22Rv1 (cell line): Measurements from ENCODE around the gene CEP20.

Experiments
- H3K27ac ChIP-seq: fragments of 450-650 bp; 2 replicates; pipeline ENCODE4 v1.5.1; 2017
- CTCF ChIP-seq: fragments of 450-650 bp; IDR thresholded peaks from 2 replicates; pipeline ENCODE4 v1.5.1; 2017; ENCODE audit warnings: mild to moderate bottlenecking
- ZFX ChIP-seq: fragments of 450-650 bp; IDR thresholded peaks from 2 replicates; pipeline ENCODE4 v1.6.1; 2017; ENCODE audit warnings: antibody characterized with exemption, borderline replicate concordance

The CEP20 gene

GRCh38 chr16:15827709-15828343 is 60.6 kb downstream of the CEP20 start:
- no peak overlapping the region for H3K27ac ChIP-seq
- TF ChIP-seq CTCF (no peak), ZFX (no peak)

GRCh38 chr16:15827299-15827698 is 61.1 kb downstream of the CEP20 start:
- H3K27ac ChIP-seq, result no peak overlapping the region
- TF ChIP-seq ZFX, result no peak
- TF ChIP-seq CTCF, result no peak

GRCh38 chr16:15825750-15826305 is 62.6 kb downstream of the CEP20 start:
- no peak overlapping the region for H3K27ac ChIP-seq
- TF ChIP-seq ZFX (no peak), CTCF (no peak)

GRCh38 chr16:15822957-15823356 is 65.4 kb downstream of the CEP20 start:
- no peak overlapping the region for H3K27ac ChIP-seq
- TF ChIP-seq CTCF (no peak), ZFX (no peak)

GRCh38 chr16:15820837-15821236 is 67.6 kb downstream of the CEP20 start:
- no peak overlapping the region for H3K27ac ChIP-seq
- TF ChIP-seq CTCF (no peak), ZFX (no peak)

GRCh38 chr16:15819046-15819445 is 69.4 kb downstream of the CEP20 start:
- TF ChIP-seq ZFX, result no peak
- TF ChIP-seq CTCF, result no peak
- H3K27ac ChIP-seq, result no peak overlapping the region

- H3K27ac ChIP-seq, result no peak overlapping the region
- no peak for TF ChIP-seq ZFX
- TF ChIP-seq CTCF, result no peak
Observed at GRCh38 chr16:15817446-15817845, 71.0 kb downstream of the CEP20 start.
